Measurements from ENCODE around the gene APH1B.
A peak's percentile ranks its signal among the peaks of the same experiment; 100 is the strongest.

Gene APH1B

DNA sequence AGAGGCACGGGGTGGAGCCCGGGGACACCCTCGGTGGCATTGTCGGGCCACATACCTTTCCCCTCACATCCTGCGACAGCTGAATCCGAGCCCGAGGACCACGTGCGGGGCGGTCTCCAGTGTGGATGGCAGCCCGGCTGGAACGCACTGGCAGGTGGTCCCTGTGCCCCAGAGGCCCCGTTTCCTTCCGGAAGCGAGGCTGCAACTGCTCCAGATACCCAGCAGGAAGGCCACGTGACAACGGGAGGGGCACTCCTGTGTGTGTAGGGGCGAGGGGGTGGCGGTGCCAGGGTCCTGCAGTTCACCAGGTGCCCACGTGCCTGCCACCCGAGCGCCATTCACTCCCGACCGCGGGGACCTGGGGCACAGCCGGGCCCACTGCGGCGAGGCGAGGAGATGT is 44.1 kb downstream of the APH1B start:
- in situ Hi-C loops (cut with HindIII; ENCODE audit: low pct_ligation_motif_present, low sequenced_read_pairs): no loop called here
- Histone ChIP-seq H3K27ac (no peak overlapping the region), H3K4me3 (ENCODE audit: low read depth, low read length) (no peak overlapping the region), H3K27me3 (replicated peaks) (no peaks in the 10 kb centered on the region), H3K36me3 (replicated peaks) (no peaks in the 10 kb centered on the region)
- no peak for TF ChIP-seq CTCF (IDR thresholded peaks at IDR 0.05; ENCODE audit: low read depth, low read length, missing control alignments)
- no peak for DNase-seq

GRCh38 chr15:63322541-63322940 is 45.1 kb downstream of the APH1B start:
- Histone ChIP-seq H3K4me3 (ENCODE audit: low read depth, low read length) (no peak overlapping the region), H3K36me3 (replicated peaks) (no peaks in the 10 kb centered on the region), H3K27me3 (replicated peaks) (no peaks in the 10 kb centered on the region), H3K27ac (no peak overlapping the region)
- in situ Hi-C loops (cut with HindIII; ENCODE audit: low pct_ligation_motif_present, low sequenced_read_pairs): no loop called here
- peak; percentile 22 for DNase-seq
- TF ChIP-seq CTCF (IDR thresholded peaks at IDR 0.05; ENCODE audit: low read depth, low read length, missing control alignments): no peak

DNA sequence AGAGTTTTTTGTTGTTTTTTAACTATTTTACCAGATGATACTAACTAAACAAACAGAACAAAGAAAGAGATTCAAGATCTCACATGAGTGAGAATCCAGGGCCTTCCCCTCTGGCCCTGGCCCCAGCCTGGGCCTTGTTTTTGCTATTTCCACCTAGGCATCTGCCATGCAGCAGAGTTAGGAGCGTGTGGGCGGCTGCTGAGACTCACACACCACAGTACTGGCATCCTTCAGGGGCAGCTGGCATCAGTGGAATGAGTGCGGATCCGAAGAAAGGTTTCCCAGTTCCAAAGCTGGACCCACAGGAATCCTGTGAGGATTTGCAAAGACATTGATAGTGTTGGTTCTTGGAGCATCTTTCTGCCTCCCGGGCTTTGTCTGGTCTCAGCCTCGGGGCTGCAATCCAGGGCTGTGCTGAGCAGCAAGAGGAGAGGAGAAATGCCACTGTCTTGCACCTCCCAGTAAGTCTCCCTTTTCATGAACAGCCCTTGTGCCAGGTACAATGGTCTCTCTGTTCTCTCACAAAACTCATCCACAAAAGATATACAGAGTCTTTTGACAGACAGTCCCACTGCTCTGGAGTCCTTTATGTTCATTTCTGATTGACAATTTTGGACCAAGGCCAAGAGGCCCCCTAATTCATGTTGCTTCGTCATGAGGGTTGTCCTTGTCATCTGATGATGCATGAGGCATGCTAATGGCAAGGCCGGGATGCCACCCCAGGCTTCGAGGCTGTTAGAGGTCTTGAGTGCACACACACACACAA is 46.6 kb downstream of the APH1B start:
- TF ChIP-seq CTCF (IDR thresholded peaks at IDR 0.05; ENCODE audit: low read depth, low read length, missing control alignments): no peak
- no peak for DNase-seq
- in situ Hi-C loops (cut with HindIII; ENCODE audit: low pct_ligation_motif_present, low sequenced_read_pairs): no loop called here
- H3K27ac ChIP-seq: no peak overlapping the region
- H3K36me3 ChIP-seq (replicated peaks): no peaks in the 10 kb centered on the region
- H3K4me3 ChIP-seq (ENCODE audit: low read depth, low read length): no peak overlapping the region
- H3K27me3 ChIP-seq (replicated peaks): no peaks in the 10 kb centered on the region

GRCh38 chr15:63324770-63325169 is 47.4 kb downstream of the APH1B start:
- no peak overlapping the region for H3K27ac ChIP-seq
- in situ Hi-C loops (cut with HindIII; ENCODE audit: low pct_ligation_motif_present, low sequenced_read_pairs): no loop called here
- DNase-seq: no peak
- H3K27me3 ChIP-seq (replicated peaks): no peaks in the 10 kb centered on the region
- TF ChIP-seq CTCF (IDR thresholded peaks at IDR 0.05; ENCODE audit: low read depth, low read length, missing control alignments): no peak
- H3K36me3 ChIP-seq (replicated peaks): no peaks in the 10 kb centered on the region
- H3K4me3 ChIP-seq (ENCODE audit: low read depth, low read length): no peak overlapping the region

DNA sequence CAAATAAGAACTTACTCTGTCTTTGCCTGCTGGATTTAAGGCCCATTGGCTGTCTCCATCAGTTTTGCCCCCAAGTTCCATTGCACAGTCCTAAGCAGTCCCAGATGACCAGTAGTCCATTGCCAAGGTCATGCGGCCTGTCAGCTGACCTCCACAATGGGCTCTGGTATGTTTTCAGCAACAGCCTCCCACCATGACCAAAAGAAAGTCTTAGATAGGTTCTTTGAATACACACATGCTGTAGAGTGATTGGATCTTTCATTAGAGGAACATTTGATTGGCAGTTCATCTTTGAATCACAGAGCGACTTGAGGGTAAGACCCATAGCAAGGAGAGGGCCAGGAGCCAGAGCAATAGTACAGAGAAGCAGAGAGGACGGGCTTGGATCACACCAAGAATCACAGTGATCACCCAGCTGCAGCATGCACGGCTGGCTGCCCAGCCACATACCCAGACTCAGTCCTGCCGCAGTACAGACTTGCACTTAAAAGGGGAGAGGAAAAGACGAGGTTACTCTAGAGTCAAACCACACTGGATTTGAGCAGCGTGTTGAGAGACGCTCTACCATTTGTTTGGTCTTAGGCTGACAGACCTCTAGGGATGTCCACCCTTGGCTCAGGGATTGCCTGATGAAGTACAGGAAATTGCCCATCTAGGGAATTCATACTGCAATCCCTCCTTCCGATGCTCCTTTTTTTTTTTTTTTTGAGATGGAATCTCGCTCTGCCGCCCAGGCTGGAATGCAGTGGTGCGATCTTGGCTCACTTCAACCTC is 50.4 kb downstream of the APH1B start:
- no peak overlapping the region for H3K27ac ChIP-seq
- no peaks in the 10 kb centered on the region for H3K36me3 ChIP-seq (replicated peaks)
- no peak for DNase-seq
- H3K27me3 ChIP-seq (replicated peaks): no peaks in the 10 kb centered on the region
- in situ Hi-C loops (cut with HindIII; ENCODE audit: low pct_ligation_motif_present, low sequenced_read_pairs): no loop called here
- H3K4me3 ChIP-seq (ENCODE audit: low read depth, low read length): no peak overlapping the region
- no peak for TF ChIP-seq CTCF (IDR thresholded peaks at IDR 0.05; ENCODE audit: low read depth, low read length, missing control alignments)

Measured in brain microvascular endothelial cell (primary cell).